ENCODE measurements around the gene RAMP3. TPM values are rescaled to one million over a fixed set of nuclear protein-coding genes. Genes with fewer than 3 reads are reported as not detected.

The RAMP3 gene
- total RNA-seq, 1 experiment from 2014 or later: 0.13 TPM

GRCh38 chr7:45225948-45226335 lies 68.4 kb downstream of the RAMP3 start:
- H3K4me3 ChIP-seq (ENCODE audit: low read depth in 2 of 2, low read length in 2 of 2): no peak overlapping the region
- ChIA-PET CTCF (no interaction called here), POLR2A (no interaction called here)
- TF ChIP-seq POLR2AphosphoS5 (IDR thresholded peaks at IDR 0.05; ENCODE audit: low read depth, low read length) (no peak), CTCF (IDR thresholded peaks at IDR 0.05) (no peak), REST (IDR thresholded peaks at IDR 0.05; ENCODE audit: insufficient read depth in 1 of 2, low read depth in 2 of 2, low read length in 1 of 2) (no peak), SIN3A (IDR thresholded peaks at IDR 0.05; ENCODE audit: borderline replicate concordance, insufficient read depth, low read depth, low read length) (no peak), TCF7L2 (IDR thresholded peaks at IDR 0.05; ENCODE audit: low read depth, low read length) (no peak)
- ATAC-seq (no peak), DNase-seq (ENCODE audit: low read depth, low spot score) (no peak)
- no peaks in the 10 kb centered on the region for H3K9me3 ChIP-seq (ENCODE audit: control insufficient read depth, insufficient read depth, low read depth, low read length)
- intact Hi-C loops (cut with micrococcal nuclease; ENCODE audit: unreplicated experiment): no loop called here
- in situ Hi-C loops (cut with HindIII; ENCODE audit: low pct_unique_long_range_greater_than_20kb, low sequenced_read_pairs): no loop called here
- no TSS peak for BruUV-seq (replicated peaks)
- no peaks in the 10 kb centered on the region for H3K4me1 ChIP-seq (ENCODE audit: control insufficient read depth, insufficient read depth, low read length)
- H3K27me3 ChIP-seq (ENCODE audit: control insufficient read depth, insufficient read depth, low read length): peaks cover 10% of the 10 kb centered on the region
- no peak overlapping the region for H3K27ac ChIP-seq (ENCODE audit: low read length)
- no peaks in the 10 kb centered on the region for H3K36me3 ChIP-seq (ENCODE audit: control insufficient read depth, insufficient read depth, low read length)

GRCh38 chr7:45229156-45229920 lies 71.7 kb downstream of the RAMP3 start:
- CTCF ChIA-PET: no interaction called here
- no TSS peak for BruUV-seq (replicated peaks)
- H3K36me3 ChIP-seq (ENCODE audit: control insufficient read depth, insufficient read depth, low read length): no peaks in the 10 kb centered on the region
- no peaks in the 10 kb centered on the region for H3K4me1 ChIP-seq (ENCODE audit: control insufficient read depth, insufficient read depth, low read length)
- H3K9me3 ChIP-seq (ENCODE audit: control insufficient read depth, insufficient read depth, low read depth, low read length): no peaks in the 10 kb centered on the region
- in situ Hi-C loops (cut with HindIII; ENCODE audit: low pct_unique_long_range_greater_than_20kb, low sequenced_read_pairs): no loop called here
- ATAC-seq (no peak), DNase-seq (ENCODE audit: low read depth, low spot score) (no peak)
- TF ChIP-seq REST (IDR thresholded peaks at IDR 0.05; ENCODE audit: insufficient read depth in 1 of 2, low read depth in 2 of 2, low read length in 1 of 2) (no peak), TCF7L2 (IDR thresholded peaks at IDR 0.05; ENCODE audit: low read depth, low read length) (no peak), SIN3A (IDR thresholded peaks at IDR 0.05; ENCODE audit: borderline replicate concordance, insufficient read depth, low read depth, low read length) (no peak), POLR2AphosphoS5 (IDR thresholded peaks at IDR 0.05; ENCODE audit: low read depth, low read length) (no peak), CTCF (IDR thresholded peaks at IDR 0.05) (no peak)
- H3K4me3 ChIP-seq (ENCODE audit: low read depth in 2 of 2, low read length in 2 of 2): no peak overlapping the region
- no peak overlapping the region for H3K27ac ChIP-seq (ENCODE audit: low read length)
- POLR2A ChIA-PET: no interaction called here
- intact Hi-C loops (cut with micrococcal nuclease; ENCODE audit: unreplicated experiment): no loop called here
- H3K27me3 ChIP-seq (ENCODE audit: control insufficient read depth, insufficient read depth, low read length): peaks cover 23% of the 10 kb centered on the region

Data from Panc1 (cell line).